Measurements from ENCODE around the gene SLC6A18.
"Not testable (repeated sequence)": the region's sequence is repeated elsewhere in the genome, so short reads cannot be mapped to it uniquely, and the experiment has no call there.

Gene SLC6A18

GRCh38 chr5:1280177-1281037, 55.2 kb downstream of the SLC6A18 start:
- no peak overlapping the region for H3K4me3 ChIP-seq (ENCODE audit: low read depth, low read length)
- no peak for DNase-seq (ENCODE audit: low read depth)
- TF ChIP-seq CTCF (IDR thresholded peaks at IDR 0.05; ENCODE audit: low read depth, low read length, missing control alignments): no peak

GRCh38 chr5:1281038-1281882, 56.1 kb downstream of the SLC6A18 start:
- TF ChIP-seq CTCF (IDR thresholded peaks at IDR 0.05; ENCODE audit: low read depth, low read length, missing control alignments): no peak
- DNase-seq (ENCODE audit: low read depth): no peak
- no peak overlapping the region for H3K4me3 ChIP-seq (ENCODE audit: low read depth, low read length)

GRCh38 chr5:1282131-1282992, 57.2 kb downstream of the SLC6A18 start:
- H3K4me3 ChIP-seq (ENCODE audit: low read depth, low read length): no peak overlapping the region
- no peak for DNase-seq (ENCODE audit: low read depth)
- no peak for TF ChIP-seq CTCF (IDR thresholded peaks at IDR 0.05; ENCODE audit: low read depth, low read length, missing control alignments)

- not testable (repeated sequence) for DNase-seq (ENCODE audit: low read depth); H3K4me3 ChIP-seq (ENCODE audit: low read depth, low read length)
Observed at GRCh38 chr5:1282993-1283728, 58.0 kb downstream of the SLC6A18 start.

- not testable (repeated sequence) for DNase-seq (ENCODE audit: low read depth); H3K4me3 ChIP-seq (ENCODE audit: low read depth, low read length)
Observed at GRCh38 chr5:1283729-1284041, 58.5 kb downstream of the SLC6A18 start.

GRCh38 chr5:1284336-1284970, 59.3 kb downstream of the SLC6A18 start:
- H3K4me3 ChIP-seq (ENCODE audit: low read depth, low read length); DNase-seq (ENCODE audit: low read depth): not testable (repeated sequence)

- no peak for TF ChIP-seq CTCF (IDR thresholded peaks at IDR 0.05; ENCODE audit: low read depth, low read length, missing control alignments)
- H3K4me3 ChIP-seq (ENCODE audit: low read depth, low read length): no peak overlapping the region
- no peak for DNase-seq (ENCODE audit: low read depth)
Observed at GRCh38 chr5:1285141-1285540, 60.0 kb downstream of the SLC6A18 start.

All from GM12864 (cell line).